ENCODE data around the gene BCL11B. TPM values are rescaled to one million over a fixed set of nuclear protein-coding genes. Genes with fewer than 3 reads are reported as not detected.

Gene BCL11B
- polyA plus RNA-seq, 3 donors from 2014 or later = 0.75 to 3.1 (median 1.0) TPM

Other genes with a start within 250 kb of the BCL11B start
- 100 to 1,000 TPM in 1 of 3 donors, 10 to 100 TPM in 2; 60.8 to 112 (median 66.5) TPM for gene SETD3, start 208.7 kb upstream of the BCL11B start, polyA plus RNA-seq
- 10 to 100 TPM in 2 of 3 donors, 1 to 10 TPM in 1; 5.8 to 32.9 (median 13.2) TPM for gene CCNK, start 209.2 kb upstream of the BCL11B start, polyA plus RNA-seq

All from immature natural killer cell (primary cell).